A549 (cell line): ENCODE data around the gene HDHD3.
"Not testable (repeated sequence)": the region's sequence is repeated elsewhere in the genome, so short reads cannot be mapped to it uniquely, and the experiment has no call there.

ENCODE experiments used
- CHD2 ChIP-seq: fragments of 150-350 bp; IDR thresholded peaks from 2 replicates; pipeline ENCODE4 v1.6.1; 2014; ENCODE audit warnings: low read length; ENCODE audit not compliant: partially characterized antibody
- CTCF ChIP-seq: fragments of >200 bp; sonication (Bioruptor Twin); formaldehyde crosslinking; IDR thresholded peaks from 3 replicates; pipeline ENCODE4 v1.5.1; 2016
- KDM1A ChIP-seq: fragments of 200-600 bp; sonication (generic); IDR thresholded peaks from 2 replicates; pipeline ENCODE4 v1.6.1; 2016; ENCODE audit warnings: low read depth, mild to moderate bottlenecking
- POLR2A ChIP-seq: IDR thresholded peaks from 2 replicates; pipeline ENCODE4 v1.6.1; 2012; ENCODE audit warnings: mild to moderate bottlenecking, low read length
- POLR2AphosphoS2 ChIP-seq: conservative IDR thresholded peaks from 2 replicates; pipeline ENCODE4 v1.6.1; 2012; ENCODE audit warnings: low read length, improper control_type of control experiment, inconsistent platforms
- RAD21 ChIP-seq, 2 experiments: fragments of >200 bp in 1 of 2; sonication (Bioruptor Twin) in 1 of 2; formaldehyde crosslinking in 1 of 2; IDR thresholded peaks in 1 of 2; conservative IDR thresholded peaks in 1 of 2; 2 replicates in 1 of 2; 3 replicates in 1 of 2; pipeline ENCODE4 v1.6.1; 2012 to 2018; ENCODE audit warnings: inconsistent platforms in 1 of 2
- RCOR1 ChIP-seq: fragments of 150-350 bp; IDR thresholded peaks from 2 replicates; pipeline ENCODE4 v1.6.1; 2014; ENCODE audit warnings: antibody characterized with exemption, low read length, low read depth
- REST ChIP-seq: fragments of 200-600 bp; sonication (generic); IDR thresholded peaks from 2 replicates; pipeline ENCODE4 v1.6.1; 2016; ENCODE audit warnings: antibody characterized with exemption, mild to moderate bottlenecking, moderate library complexity
- ZFP36 ChIP-seq: fragments of 450-650 bp; IDR thresholded peaks from 2 replicates; pipeline ENCODE4 v1.6.1; 2014; ENCODE audit warnings: borderline replicate concordance; ENCODE audit not compliant: partially characterized antibody
- ZNF302 ChIP-seq: fragments of 250-450 bp; sonication (Bioruptor Pico); IDR thresholded peaks from 2 replicates; pipeline ENCODE4 v1.9.0; 2021; ENCODE audit warnings: inconsistent platforms, mild to moderate bottlenecking, moderate library complexity

- not testable (repeated sequence) for TF ChIP-seq CTCF; REST; POLR2A; ZFP36; POLR2AphosphoS2; KDM1A; ZNF302 (CRISPR knock-in tag); RAD21 (conservative IDR thresholded peaks at IDR 0.05 in 1 of 2, IDR thresholded peaks at IDR 0.05 in 1 of 2); CHD2; RCOR1
These were observed 4.7 kb upstream of the HDHD3 start for GRCh38 chr9:113381441-113381840.
